CD4-positive, alpha-beta T cell treated with Interleukin-6 for 4 hours (primary cell): ENCODE data around the gene SCUBE1.

ENCODE experiments used
- DNase-seq: peaks from one replicate; pipeline ENCODE4 v3.0.0-alpha.2; 2020; ENCODE audit warnings: mixed read lengths

Gene SCUBE1

GRCh38 chr22:43209971-43210370, 133.2 kb downstream of the SCUBE1 start:
- no peak for DNase-seq

GRCh38 chr22:43209523-43209890, 133.7 kb downstream of the SCUBE1 start:
- no peak for DNase-seq

GRCh38 chr22:43208703-43209522, 134.3 kb downstream of the SCUBE1 start:
- DNase-seq: no peak

GRCh38 chr22:43207849-43208702, 135.1 kb downstream of the SCUBE1 start:
- no peak for DNase-seq

- no peak for DNase-seq
Measured at GRCh38 chr22:43207386-43207785, 135.8 kb downstream of the SCUBE1 start.

GRCh38 chr22:43206509-43207161, 136.5 kb downstream of the SCUBE1 start:
- no peak for DNase-seq

- DNase-seq: no peak
Measured at GRCh38 chr22:43205748-43206508, 137.2 kb downstream of the SCUBE1 start.

GRCh38 chr22:43205261-43205691, 137.9 kb downstream of the SCUBE1 start:
- DNase-seq: no peak

- no peak for DNase-seq
Measured at GRCh38 chr22:43203471-43203981, 139.6 kb downstream of the SCUBE1 start.

GRCh38 chr22:43202756-43203410, 140.3 kb downstream of the SCUBE1 start:
- no peak for DNase-seq

- no peak for DNase-seq
Measured at GRCh38 chr22:43202326-43202725, 140.8 kb downstream of the SCUBE1 start.

- no peak for DNase-seq
Measured at GRCh38 chr22:43201486-43202219, 141.5 kb downstream of the SCUBE1 start.

- no peak for DNase-seq
Measured at GRCh38 chr22:43200555-43200954, 142.6 kb downstream of the SCUBE1 start.

GRCh38 chr22:43200031-43200430, 143.1 kb downstream of the SCUBE1 start:
- DNase-seq: no peak

- DNase-seq: no peak
Measured at GRCh38 chr22:43199541-43199940, 143.6 kb downstream of the SCUBE1 start.

GRCh38 chr22:43198936-43199335, 144.2 kb downstream of the SCUBE1 start:
- DNase-seq: no peak

- no peak for DNase-seq
Measured at GRCh38 chr22:43198126-43198525, 145.0 kb downstream of the SCUBE1 start.

GRCh38 chr22:43197271-43197941, 145.8 kb downstream of the SCUBE1 start:
- no peak for DNase-seq

GRCh38 chr22:43191831-43192230, 151.3 kb downstream of the SCUBE1 start:
- no peak for DNase-seq

GRCh38 chr22:43188829-43189545, 154.2 kb downstream of the SCUBE1 start:
- DNase-seq: no peak
